Heart left ventricle (tissue), 16 donors: ENCODE results near the gene CNKSR1. TPM values are rescaled to one million over a fixed set of nuclear protein-coding genes. Genes with fewer than 3 reads are reported as not detected.

Experiments
- ATAC-seq, 4 donors: fragments of 200-7000 bp; cut with Tn5 transposase; one replicate each; pipeline ENCODE4 v1.9.1; 2020 to 2022; ENCODE audit warnings: moderate library complexity in 4 of 4, mild to moderate bottlenecking in 3 of 4, moderate number of reproducible peaks in 1 of 4
- DNase-seq, 5 donors: peaks; one replicate each; pipeline ENCODE4 v3.0.0-alpha.2; 2020
- H3K27ac ChIP-seq, 12 donors: fragments of 200-600 bp; sonication (generic) in 4 of 12; one replicate each; pipeline versions ENCODE4 v1.5.0 to v1.8.0; 2016 to 2022; ENCODE audit warnings: mild to moderate bottlenecking in 2 of 12
- H3K27me3 ChIP-seq, 9 donors: fragments of 200-600 bp; sonication (generic) in 2 of 9; one replicate each; pipeline versions ENCODE4 v1.5.1 to v1.8.0; 2016 to 2022; ENCODE audit warnings: mild to moderate bottlenecking in 3 of 9
- H3K36me3 ChIP-seq, 9 donors: fragments of 200-600 bp; sonication (generic) in 2 of 9; one replicate each; pipeline versions ENCODE4 v1.5.0 to v1.8.0; 2018 to 2022; ENCODE audit warnings: mild to moderate bottlenecking in 2 of 9
- H3K4me1 ChIP-seq, 12 donors: fragments of 200-600 bp; sonication (generic) in 4 of 12; one replicate each; pipeline versions ENCODE4 v1.5.0 to v1.8.0; 2016 to 2022; ENCODE audit warnings: mild to moderate bottlenecking in 3 of 12
- H3K4me3 ChIP-seq, 12 donors: fragments of 200-600 bp; sonication (generic) in 4 of 12; one replicate each; pipeline versions ENCODE4 v1.5.0 to v1.8.0; 2017 to 2022; ENCODE audit warnings: mild to moderate bottlenecking in 9 of 12, moderate library complexity in 4 of 12
- H3K9me3 ChIP-seq, 12 donors: fragments of 200-600 bp; sonication (generic) in 4 of 12; one replicate each; pipeline versions ENCODE4 v1.5.0 to v1.8.0; 2016 to 2022; ENCODE audit warnings: mild to moderate bottlenecking in 1 of 12
- POLR2A ChIP-seq, 2 donors: fragments of 450-650 bp; IDR thresholded peaks; one replicate each; pipeline ENCODE4 v1.6.1; 2017; ENCODE audit warnings: antibody characterized with exemption in 2 of 2, mild to moderate bottlenecking in 2 of 2, moderate library complexity in 2 of 2
- WGBS, 4 donors: extraction: QIAGEN DNeasy Blood & Tissue Kit in 2 of 4; methylation state at CpG; one replicate each; pipeline versions ENCODE4 v1.1.5 to v1.1.7; 2013 to 2018; 5-methylcytosine and 5-hydroxymethylcytosine counted together
- intact Hi-C, 10 donors: fragments of 100-400 bp; cut with DNase I; formaldehyde crosslinking; loops; one replicate each; pipeline versions ENCODE4 v1.11.1 to v1.14.2; 2022
- polyA plus RNA-seq, 2 donors: library from polyadenylated mRNA; stranded (reverse); fragments of 200-250 nt; gene quantifications; one replicate each; pipeline ENCODE4 v1.2.3, GENCODE V29; 2013
- total RNA-seq, 9 donors: library from RNA; depleted of rRNA in 2 of 9; stranded (reverse); fragments of >200 nt in 2 of 9; fragmentation: NEBNext Ultra II Directional in 3 of 9; extraction: Animal tissue kit (Norgen Biotek cat#: 25700) in 3 of 9; gene quantifications; one replicate each; pipeline versions ENCODE4 v1.1.0 to v1.2.4, GENCODE V29; 2016 to 2023
- TF ChIP-seq, protein P1 (sequence below), 12 donors: fragments of 200-600 bp; sonication (generic) in 4 of 12; IDR thresholded peaks; one replicate each; pipeline versions ENCODE4 v1.5.0 to v1.8.0; 2018 to 2022; ENCODE audit warnings: antibody characterized with exemption in 12 of 12, mild to moderate bottlenecking in 5 of 12
- donor health status: ischemic (EF 13 %, LVEDD 7.1; RV severe dilation, severe dysfunction).
- donor health status: healthy with polysubstance abuse.
- donor health status: DM: no; HTN: yes; CAD: no.
- donor health status: DM: no; HTN: no; CAD: no.
- donor health status: ischemic (EF 25% LVEDD 6.9; RV normal size, moderate dysfunction).
- donor health status: ischemic (EF 25% LVEDD 5.7; RV mildly dilated, moderate dysfunction).
- donor health status: healthy.
- donor health status: DM: yes; HTN: yes; CAD: no.
- donor health status: ischemic (EF 35%, LVEDD 5.7; RV mildly dilated, moderate dysfunction).
- donor health status: nonischemic (EF 11% LVEDD 7.7; RV severe dilation, severe dysfunction).
- donor health status: DM: yes; HTN: yes; CAD: no.
- donor health status: PGD.
- donor health status: ischemic (EF 29% LVEDD 5.4; RV normal size, mild dysfunction).
- donor health status: nonischemic (EF 23%, LVEDD 6.1; RV moderate dilation, normal function).

The CNKSR1 gene
- total and polyA plus RNA-seq, 11 donors: 0.60 to 3.4 (median 1.4) TPM; not detected in 1

DNA sequence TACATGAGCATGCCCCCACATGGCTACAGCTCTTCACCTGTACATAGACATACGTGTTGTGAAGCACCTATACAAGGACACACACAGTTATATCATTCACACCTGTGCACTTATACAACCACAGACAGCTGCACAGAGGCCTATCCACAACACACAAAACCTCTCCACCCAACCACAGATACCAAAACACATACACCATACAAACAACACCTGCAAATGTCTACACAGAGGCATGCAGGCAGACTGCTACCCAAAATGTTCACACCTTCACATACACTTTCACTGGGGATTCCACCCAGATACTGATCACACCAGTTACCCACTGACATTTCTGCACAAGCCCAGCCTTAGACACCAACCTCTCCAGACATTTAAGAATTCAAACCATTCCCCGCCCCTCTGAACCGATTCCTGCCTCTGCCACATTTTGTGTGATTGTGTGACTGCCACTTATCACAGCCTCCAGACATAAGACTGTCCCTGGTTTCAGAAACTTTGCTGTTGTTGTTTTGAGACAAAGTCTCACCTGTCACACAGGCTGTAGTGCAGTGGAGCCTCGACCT lies 10.5 kb upstream of the CNKSR1 start:
- Histone ChIP-seq H3K4me3 (no peak overlapping the region), H3K36me3 (peaks cover 0 to 2% (median 0%) of the 10 kb centered on the region in 9 donors), H3K27me3 (peaks cover 0 to 19% (median 0%) of the 10 kb centered on the region in 9 donors), H3K27ac (no peak overlapping the region), H3K9me3 (no peaks in the 10 kb centered on the region), H3K4me1 (peaks cover 5 to 51% (median 28%) of the 10 kb centered on the region in 12 donors)
- intact Hi-C loops: loop anchor here in 5 of 10 donors (5.0 to 10.0 kb wide), 7 partner anchors 59 to 269 kb away; partner anchors contain the start of genes CEP85 (in 1 of the 5) and STMN1 (in 1 of the 5)
- 85 to 91% (median 87%) methylated on average over 4 of the region's 4 CpGs for WGBS, 4 donors
- TF ChIP-seq, protein P1, sequence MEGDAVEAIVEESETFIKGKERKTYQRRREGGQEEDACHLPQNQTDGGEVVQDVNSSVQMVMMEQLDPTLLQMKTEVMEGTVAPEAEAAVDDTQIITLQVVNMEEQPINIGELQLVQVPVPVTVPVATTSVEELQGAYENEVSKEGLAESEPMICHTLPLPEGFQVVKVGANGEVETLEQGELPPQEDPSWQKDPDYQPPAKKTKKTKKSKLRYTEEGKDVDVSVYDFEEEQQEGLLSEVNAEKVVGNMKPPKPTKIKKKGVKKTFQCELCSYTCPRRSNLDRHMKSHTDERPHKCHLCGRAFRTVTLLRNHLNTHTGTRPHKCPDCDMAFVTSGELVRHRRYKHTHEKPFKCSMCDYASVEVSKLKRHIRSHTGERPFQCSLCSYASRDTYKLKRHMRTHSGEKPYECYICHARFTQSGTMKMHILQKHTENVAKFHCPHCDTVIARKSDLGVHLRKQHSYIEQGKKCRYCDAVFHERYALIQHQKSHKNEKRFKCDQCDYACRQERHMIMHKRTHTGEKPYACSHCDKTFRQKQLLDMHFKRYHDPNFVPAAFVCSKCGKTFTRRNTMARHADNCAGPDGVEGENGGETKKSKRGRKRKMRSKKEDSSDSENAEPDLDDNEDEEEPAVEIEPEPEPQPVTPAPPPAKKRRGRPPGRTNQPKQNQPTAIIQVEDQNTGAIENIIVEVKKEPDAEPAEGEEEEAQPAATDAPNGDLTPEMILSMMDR (IDR thresholded peaks at IDR 0.05): no peak
- no peak for TF ChIP-seq POLR2A (IDR thresholded peaks at IDR 0.05)
- no peak for ATAC-seq
- no peak for DNase-seq

DNA sequence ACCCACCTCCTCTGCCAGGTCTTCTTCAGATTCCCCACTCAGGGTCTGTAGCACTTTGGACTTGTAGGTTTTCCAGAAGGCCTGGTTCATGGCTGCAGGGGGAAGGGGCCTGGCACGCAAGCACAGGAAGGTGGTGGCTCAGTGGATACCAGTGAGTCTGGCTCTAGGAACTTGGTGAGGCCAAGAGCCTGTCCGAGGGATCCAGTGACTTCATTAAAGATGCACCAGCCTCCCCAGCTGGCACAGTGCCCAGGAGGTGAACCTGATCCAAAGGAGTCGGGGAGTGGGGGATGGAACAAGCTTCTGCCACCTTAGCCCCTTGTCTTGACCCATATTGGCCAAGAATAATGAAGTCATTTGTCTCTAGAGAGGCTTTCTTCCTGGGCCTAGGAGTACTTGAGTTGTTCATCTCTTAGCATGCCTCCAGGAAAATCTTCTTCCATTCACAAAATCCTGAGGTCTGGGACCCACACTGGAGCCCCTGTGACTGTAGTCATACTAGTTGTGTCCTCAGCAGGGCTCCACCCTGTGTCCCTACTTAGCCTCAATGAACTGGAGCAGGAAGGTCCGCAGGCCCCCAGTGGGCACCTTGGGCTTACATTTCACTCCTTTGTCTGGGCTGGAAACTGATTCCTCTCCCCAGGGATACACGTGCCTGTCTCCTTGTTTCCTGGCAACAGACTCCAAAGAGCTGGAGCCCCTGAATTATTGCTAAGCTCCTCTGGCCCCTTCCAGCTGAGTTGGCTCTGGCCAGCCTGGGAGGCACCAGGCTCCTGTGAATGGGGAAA lies 8.7 kb upstream of the CNKSR1 start, which contains the start of gene C1orf232:
C1orf232 (minus strand) TSS at position 554 of the 788 bp plus-strand sequence; CDS start at position 90, 464 bp downstream.
- Histone ChIP-seq H3K4me1 (peaks cover 5 to 37% (median 21%) of the 10 kb centered on the region in 12 donors), H3K4me3 (peak within 1 kb of the TSS; percentile 66 to 94 (median 86)), H3K27ac (peak within 1 kb of the TSS in 11 of 12 donors; percentile 69 to 89 (median 82)), H3K27me3 (peaks cover 0 to 5% (median 0%) of the 10 kb centered on the region in 9 donors), H3K9me3 (no peaks in the 10 kb centered on the region), H3K36me3 (peaks cover 0 to 2% (median 0%) of the 10 kb centered on the region in 9 donors)
- WGBS, 4 donors: 54 to 60% (median 56%) methylated on average over 4 to 5 of the region's 5 CpGs
- ATAC-seq: no peak
- TF ChIP-seq, protein P1 (IDR thresholded peaks at IDR 0.05): no peak
- no peak for TF ChIP-seq POLR2A (IDR thresholded peaks at IDR 0.05)
- DNase-seq: no peak
- intact Hi-C loops: loop anchor here in 8 of 10 donors (2.0 to 10.0 kb wide), 10 partner anchors 59 to 271 kb away; partner anchors contain the start of genes CEP85 (in 4 of the 8) and STMN1 (in 1 of the 8)

DNA sequence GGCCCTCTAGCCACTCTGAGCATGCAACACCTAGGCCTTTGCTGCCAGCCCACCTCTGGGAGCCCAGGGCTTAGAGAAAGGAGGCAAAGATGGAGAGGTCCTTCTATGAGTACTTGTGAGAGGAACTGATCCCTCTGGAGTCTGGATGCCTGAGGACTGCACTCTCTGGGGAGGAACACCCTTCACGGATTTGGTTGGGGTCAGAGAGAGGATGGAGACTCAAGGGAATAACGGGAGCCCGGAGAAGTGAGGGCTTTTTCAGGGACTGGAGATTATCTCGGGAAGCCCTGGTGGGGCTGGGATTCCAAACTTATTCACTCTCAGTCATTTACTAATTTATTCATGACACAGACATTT lies 8.1 kb upstream of the CNKSR1 start:
- ATAC-seq (no peak), DNase-seq (no peak)
- Histone ChIP-seq H3K4me1 (peaks cover 5 to 32% (median 17%) of the 10 kb centered on the region in 12 donors), H3K4me3 (peak overlapping the region in 10 of 12 donors; percentile 66 to 94 (median 88)), H3K27ac (peak overlapping the region in 11 of 12 donors; percentile 69 to 89 (median 82)), H3K36me3 (peaks cover 0 to 2% (median 0%) of the 10 kb centered on the region in 9 donors), H3K9me3 (no peaks in the 10 kb centered on the region), H3K27me3 (no peaks in the 10 kb centered on the region)
- intact Hi-C loops: loop anchor here in 8 of 10 donors (2.0 to 10.0 kb wide), 10 partner anchors 58 to 272 kb away; partner anchors contain the start of genes CEP85 (in 4 of the 8) and STMN1 (in 1 of the 8)
- 36 to 51% (median 41%) methylated on average over 4 of the region's 4 CpGs for WGBS, 4 donors
- TF ChIP-seq, protein P1 (IDR thresholded peaks at IDR 0.05): no peak
- no peak for TF ChIP-seq POLR2A (IDR thresholded peaks at IDR 0.05)
